Raji (cell line): ENCODE results near the gene SCUBE2.

ENCODE experiments used
- POLR2A ChIP-seq: IDR thresholded peaks from 2 replicates; pipeline ENCODE4 v1.6.1; 2011; ENCODE audit warnings: low read depth, low read length, control low read depth; ENCODE audit not compliant: insufficient read depth

Gene SCUBE2

DNA sequence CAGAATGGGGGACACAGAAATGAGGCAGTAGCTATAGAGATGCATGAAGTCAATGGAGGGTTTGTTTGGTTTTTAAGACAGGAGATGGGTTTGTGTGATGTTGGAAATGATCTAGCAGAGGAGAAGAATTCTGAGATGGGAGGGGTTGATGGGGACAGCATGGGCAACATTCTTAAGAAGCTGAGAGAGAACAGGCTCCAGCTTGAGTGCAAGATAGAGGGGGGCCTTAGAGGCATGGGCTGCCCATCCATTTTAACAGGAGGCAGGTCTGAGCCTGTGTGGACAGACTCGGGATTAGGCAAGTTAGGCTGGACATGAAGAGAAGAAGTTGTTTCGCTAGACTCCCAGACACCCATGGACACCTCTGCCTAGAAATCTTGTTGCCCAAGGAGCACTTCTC, 49.7 kb downstream of the SCUBE2 start:
- no peak for TF ChIP-seq POLR2A

DNA sequence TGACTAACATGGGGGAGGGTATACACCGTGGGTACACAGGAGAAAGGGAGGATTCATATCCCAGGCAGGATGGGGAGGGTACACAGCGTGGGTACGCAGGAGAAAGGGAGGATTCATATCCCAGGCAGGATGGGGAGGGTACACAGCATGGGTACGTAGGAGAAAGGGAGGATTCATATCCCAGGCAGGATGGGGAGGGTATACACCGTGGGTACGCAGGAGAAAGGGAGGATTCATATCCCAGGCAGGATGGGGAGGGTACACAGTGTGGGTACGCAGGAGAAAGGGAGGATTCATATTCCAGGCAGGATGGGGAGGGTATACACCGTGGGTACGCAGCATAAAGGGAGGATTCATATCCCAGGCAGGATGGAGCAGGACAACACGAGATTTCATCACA, 51.0 kb downstream of the SCUBE2 start:
- no peak for TF ChIP-seq POLR2A

DNA sequence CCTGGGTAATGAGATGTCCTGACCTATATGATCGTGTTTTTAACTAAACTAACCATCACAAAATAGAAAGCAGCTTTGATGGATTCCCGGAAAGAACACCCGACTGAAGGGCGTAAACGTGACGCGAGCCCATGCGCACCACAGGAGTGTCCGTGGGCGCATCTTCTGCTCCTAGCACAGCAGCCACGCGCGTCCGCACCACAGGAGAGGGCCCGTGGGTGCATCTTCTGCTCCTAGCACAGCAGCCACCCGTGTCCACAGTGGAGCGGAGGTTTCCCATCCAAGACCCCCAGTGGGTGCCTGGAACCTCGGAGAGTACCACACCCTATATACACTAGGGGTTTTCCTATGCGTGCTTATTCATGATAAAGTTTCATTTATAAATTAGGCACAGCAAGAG, 51.5 kb downstream of the SCUBE2 start:
- TF ChIP-seq POLR2A: no peak

DNA sequence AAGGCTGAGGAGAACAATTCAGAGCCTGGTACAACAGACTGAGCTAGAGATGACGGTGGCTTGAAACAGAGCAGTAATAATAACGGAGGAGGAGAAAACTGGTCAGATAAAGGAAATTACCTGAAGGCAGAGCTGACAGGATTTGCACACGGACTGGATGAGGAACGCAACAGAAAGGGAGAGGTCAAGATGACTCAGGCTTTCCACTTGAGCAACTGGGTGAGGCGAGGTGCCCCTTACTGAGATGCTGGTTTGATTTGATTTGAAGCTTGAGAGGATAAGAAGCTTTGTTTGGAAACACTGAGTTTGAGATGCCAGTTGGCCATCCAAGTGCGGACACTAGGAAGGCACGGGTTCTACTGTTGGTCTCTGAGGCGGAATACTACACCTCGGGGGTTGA, 52.2 kb downstream of the SCUBE2 start:
- TF ChIP-seq POLR2A: no peak

DNA sequence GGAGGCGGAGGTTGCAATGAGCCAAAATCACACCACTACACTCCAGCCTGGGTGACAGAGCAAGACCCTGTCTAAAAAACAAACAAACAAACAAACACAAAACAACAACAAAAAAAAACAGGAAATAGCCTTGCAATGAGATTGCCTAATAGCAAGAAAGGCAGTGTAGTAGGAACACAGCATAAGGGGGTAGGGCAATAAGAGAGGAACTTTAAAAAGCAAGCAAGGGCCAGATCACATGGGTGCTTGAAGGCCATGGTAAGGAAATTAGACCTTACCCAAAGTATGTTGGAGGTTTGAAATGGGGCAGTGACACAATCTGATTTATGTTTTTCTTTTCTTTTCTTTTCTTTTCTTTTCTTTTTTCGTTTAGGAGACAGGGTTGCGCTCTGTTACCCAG, 52.9 kb downstream of the SCUBE2 start:
- TF ChIP-seq POLR2A: no peak

- TF ChIP-seq POLR2A: no peak
Observed at GRCh38 chr11:9037963-9038362, 53.4 kb downstream of the SCUBE2 start.

- no peak for TF ChIP-seq POLR2A
Observed at GRCh38 chr11:9037046-9037780, 54.2 kb downstream of the SCUBE2 start.

DNA sequence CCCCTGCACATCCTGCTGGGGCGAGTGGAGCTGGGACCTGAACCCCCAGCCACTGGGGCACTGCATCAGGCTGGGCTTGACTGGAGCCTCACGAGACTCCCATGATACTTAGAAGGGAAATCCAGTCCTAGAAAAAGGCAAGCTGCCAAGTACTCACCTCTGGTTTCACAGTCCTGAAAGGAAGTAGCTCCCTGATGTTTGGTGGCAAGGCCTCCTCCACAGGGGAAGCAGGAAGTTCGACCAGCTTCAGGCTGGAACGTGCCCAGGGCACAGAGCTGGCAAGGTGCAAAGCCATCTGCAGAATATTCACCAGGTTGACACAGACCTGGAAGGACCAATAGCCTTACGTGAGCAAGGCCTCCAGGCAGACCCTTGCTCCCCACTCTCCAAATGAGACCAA, 60.8 kb downstream of the SCUBE2 start:
- no peak for TF ChIP-seq POLR2A

- TF ChIP-seq POLR2A: no peak
Observed at GRCh38 chr11:9029422-9029821, 62.0 kb downstream of the SCUBE2 start.

DNA sequence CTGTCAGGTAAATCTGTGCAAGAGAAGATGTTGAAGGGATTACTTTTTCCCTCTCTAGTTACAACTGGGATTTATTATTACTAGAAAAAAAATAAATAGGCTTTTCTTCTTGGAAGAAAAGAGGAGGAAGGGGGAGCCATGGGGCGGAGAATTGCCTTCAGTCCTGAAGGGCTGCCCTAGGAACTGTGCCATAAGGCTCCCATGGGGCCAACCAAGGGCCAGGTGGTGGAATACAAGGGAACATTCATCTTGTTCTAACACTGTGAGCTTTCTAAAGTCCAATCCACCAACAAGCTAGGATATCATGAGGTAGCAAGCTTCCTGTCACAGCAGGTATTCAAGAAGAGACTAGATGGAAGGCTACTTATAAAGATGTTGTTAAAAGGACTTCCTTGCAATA, 62.8 kb downstream of the SCUBE2 start:
- TF ChIP-seq POLR2A: no peak

DNA sequence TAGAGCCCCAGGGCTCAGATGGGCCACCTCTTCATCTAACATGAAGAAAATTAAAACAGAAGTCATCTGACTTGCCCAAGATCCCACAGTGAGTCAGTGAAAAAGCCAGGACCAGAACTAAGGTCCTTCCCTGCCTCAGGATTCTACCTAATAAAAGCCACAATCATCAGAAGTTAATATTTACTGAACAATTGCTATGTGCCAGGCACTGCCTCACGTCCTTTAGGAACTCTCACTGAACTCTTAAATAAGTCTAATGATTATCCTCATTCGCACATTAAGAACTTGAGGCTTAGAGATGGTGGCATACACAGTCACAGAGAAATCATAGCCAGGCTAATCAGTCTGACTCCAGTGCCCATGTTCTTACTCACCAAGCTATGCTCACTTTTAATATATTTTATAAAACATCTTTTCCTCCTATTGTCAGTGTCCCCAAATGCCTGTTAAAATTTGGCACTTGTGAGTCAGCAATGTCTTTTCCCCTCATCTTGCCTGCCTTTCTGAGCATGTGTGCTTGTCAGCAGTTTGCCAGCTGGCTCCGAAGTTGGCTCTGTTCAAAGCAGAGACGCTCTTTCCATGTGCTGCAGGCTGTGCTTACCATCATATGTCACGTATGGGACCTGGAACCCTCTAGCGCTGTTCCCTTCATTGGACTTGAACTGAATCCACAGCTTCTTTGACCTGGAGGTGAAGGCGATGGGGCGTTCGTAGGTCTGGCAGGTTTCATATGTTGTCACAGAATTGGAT, 66.1 kb downstream of the SCUBE2 start:
- no peak for TF ChIP-seq POLR2A

DNA sequence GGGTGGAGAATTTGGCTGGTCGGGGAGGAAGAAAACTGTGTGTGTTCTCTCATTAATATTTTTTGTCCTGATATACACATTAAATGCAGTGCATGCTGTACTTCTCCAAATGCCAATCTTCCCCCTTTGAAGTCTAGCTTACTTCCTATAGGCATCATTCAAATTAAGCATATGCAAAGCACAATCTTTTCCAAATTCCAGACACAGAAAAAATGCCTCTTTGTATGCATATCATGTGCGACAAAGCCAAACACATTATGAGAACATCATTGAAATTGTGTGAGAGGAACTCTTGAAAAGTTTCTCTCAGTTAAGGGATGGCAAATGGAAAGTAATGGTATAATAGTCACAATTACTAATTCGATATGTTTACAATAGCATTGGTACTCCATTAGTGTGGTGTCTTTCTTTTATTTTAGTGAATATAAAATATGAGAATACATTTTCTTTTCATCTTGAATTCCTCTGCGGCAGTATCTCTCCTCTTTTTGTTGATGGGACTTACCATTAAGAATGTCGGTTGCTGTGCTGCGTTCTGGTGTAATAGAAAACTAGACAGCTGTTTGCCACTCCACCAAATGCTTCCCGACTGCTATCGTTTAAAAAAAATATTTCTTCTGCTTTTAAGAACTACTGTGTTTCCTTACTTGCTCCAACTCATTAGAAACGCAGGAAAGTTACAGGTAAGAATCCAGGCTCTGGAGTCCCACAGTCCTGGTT, 68.3 kb downstream of the SCUBE2 start:
- no peak for TF ChIP-seq POLR2A

GRCh38 chr11:9020916-9021315, 70.5 kb downstream of the SCUBE2 start:
- TF ChIP-seq POLR2A: no peak

GRCh38 chr11:9019861-9020260, 71.5 kb downstream of the SCUBE2 start:
- TF ChIP-seq POLR2A: no peak

DNA sequence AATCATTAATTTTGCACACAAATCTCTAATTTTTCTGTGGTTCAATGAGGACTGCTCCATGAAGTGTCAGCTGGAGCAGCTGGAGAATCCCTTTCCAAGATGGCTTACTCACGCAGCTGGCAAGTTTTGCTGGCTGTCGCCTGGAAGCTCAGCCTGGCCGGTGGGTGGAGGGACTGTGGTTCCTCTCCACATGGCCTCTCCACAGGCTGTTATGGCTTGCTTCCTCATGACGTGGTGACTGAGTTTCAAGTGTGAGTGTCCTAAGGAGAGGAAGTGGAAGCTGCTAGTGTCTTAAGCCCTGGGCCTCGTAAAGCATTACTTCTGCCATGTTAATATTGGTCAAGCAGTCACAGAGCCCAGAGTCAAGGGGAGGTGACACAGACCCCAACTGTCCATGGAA, 73.6 kb downstream of the SCUBE2 start:
- no peak for TF ChIP-seq POLR2A
